ENCODE data around the gene NELL1.

NELL1 gene

GRCh38 chr11:21495879-21496278 is 826.5 kb downstream of the NELL1 start:
- DNase-seq (ENCODE audit: extremely low spot score, insufficient read length, low read depth) (no peak), FAIRE-seq (no peak)

GRCh38 chr11:21501245-21501644 is 831.9 kb downstream of the NELL1 start:
- DNase-seq (ENCODE audit: extremely low spot score, insufficient read length, low read depth) (no peak), FAIRE-seq (no peak)

- DNase-seq (ENCODE audit: extremely low spot score, insufficient read length, low read depth), result no peak
- FAIRE-seq, result no peak
These were observed 835.7 kb downstream of the NELL1 start for GRCh38 chr11:21505070-21505469.

- FAIRE-seq, result peak; percentile 33
- DNase-seq (ENCODE audit: extremely low spot score, insufficient read length, low read depth), result no peak
These were observed 842.6 kb downstream of the NELL1 start for GRCh38 chr11:21511835-21512440.

GRCh38 chr11:21514316-21514715 is 844.9 kb downstream of the NELL1 start:
- no peak for FAIRE-seq

GRCh38 chr11:21520244-21520643 is 850.9 kb downstream of the NELL1 start:
- DNase-seq (ENCODE audit: extremely low spot score, insufficient read length, low read depth) (no peak), FAIRE-seq (no peak)

More at GRCh38 chr11:21514316-21514715, 844.9 kb downstream of the NELL1 start:
- DNase-seq (ENCODE audit: extremely low spot score, insufficient read length, low read depth), result no peak

- FAIRE-seq (no peak), DNase-seq (ENCODE audit: extremely low spot score, insufficient read length, low read depth) (no peak)
These were observed 859.8 kb downstream of the NELL1 start for GRCh38 chr11:21529187-21529586.

GRCh38 chr11:21534288-21534687 is 864.9 kb downstream of the NELL1 start:
- FAIRE-seq (no peak), DNase-seq (ENCODE audit: extremely low spot score, insufficient read length, low read depth) (no peak)

- no peak for FAIRE-seq
These were observed 868.6 kb downstream of the NELL1 start for GRCh38 chr11:21537980-21538379.

GRCh38 chr11:21541187-21541751 is 871.9 kb downstream of the NELL1 start:
- DNase-seq (ENCODE audit: extremely low spot score, insufficient read length, low read depth) (no peak), FAIRE-seq (no peak)

More at GRCh38 chr11:21537980-21538379, 868.6 kb downstream of the NELL1 start:
- DNase-seq (ENCODE audit: extremely low spot score, insufficient read length, low read depth), result no peak

- DNase-seq (ENCODE audit: extremely low spot score, insufficient read length, low read depth), result no peak
- FAIRE-seq, result no peak
These were observed 874.5 kb downstream of the NELL1 start for GRCh38 chr11:21543901-21544300.

- no peak for FAIRE-seq
- DNase-seq (ENCODE audit: extremely low spot score, insufficient read length, low read depth), result no peak
These were observed 876.3 kb downstream of the NELL1 start for GRCh38 chr11:21545699-21546098.

GRCh38 chr11:21546703-21547102 is 877.3 kb downstream of the NELL1 start:
- no peak for DNase-seq (ENCODE audit: extremely low spot score, insufficient read length, low read depth)

GRCh38 chr11:21552911-21553310 is 883.5 kb downstream of the NELL1 start:
- DNase-seq (ENCODE audit: extremely low spot score, insufficient read length, low read depth), result no peak

More at GRCh38 chr11:21546703-21547102, 877.3 kb downstream of the NELL1 start:
- FAIRE-seq, result no peak

GRCh38 chr11:21553795-21554194 is 884.4 kb downstream of the NELL1 start:
- FAIRE-seq (no peak), DNase-seq (ENCODE audit: extremely low spot score, insufficient read length, low read depth) (no peak)

More at GRCh38 chr11:21552911-21553310, 883.5 kb downstream of the NELL1 start:
- no peak for FAIRE-seq

GRCh38 chr11:21554284-21554683 is 884.9 kb downstream of the NELL1 start:
- FAIRE-seq (no peak), DNase-seq (ENCODE audit: extremely low spot score, insufficient read length, low read depth) (no peak)

GRCh38 chr11:21556926-21557325 is 887.5 kb downstream of the NELL1 start:
- FAIRE-seq (no peak), DNase-seq (ENCODE audit: extremely low spot score, insufficient read length, low read depth) (no peak)

- DNase-seq (ENCODE audit: extremely low spot score, insufficient read length, low read depth), result no peak
These were observed 891.1 kb downstream of the NELL1 start for GRCh38 chr11:21560466-21560975.

GRCh38 chr11:21561581-21561980 is 892.2 kb downstream of the NELL1 start:
- DNase-seq (ENCODE audit: extremely low spot score, insufficient read length, low read depth) (no peak), FAIRE-seq (no peak)

More at GRCh38 chr11:21560466-21560975, 891.1 kb downstream of the NELL1 start:
- no peak for FAIRE-seq

GRCh38 chr11:21564095-21564494 is 894.7 kb downstream of the NELL1 start:
- no peak for FAIRE-seq

GRCh38 chr11:21564833-21565682 is 895.7 kb downstream of the NELL1 start:
- DNase-seq (ENCODE audit: extremely low spot score, insufficient read length, low read depth), result no peak
- FAIRE-seq, result no peak

More at GRCh38 chr11:21564095-21564494, 894.7 kb downstream of the NELL1 start:
- DNase-seq (ENCODE audit: extremely low spot score, insufficient read length, low read depth), result no peak
